ENCODE data around the gene EXOC4. TPM values are rescaled to one million over a fixed set of nuclear protein-coding genes. Genes with fewer than 3 reads are reported as not detected.

Gene EXOC4
- total RNA-seq, 1 donor from 2014 or later: 84.0 TPM

- no peak for TF ChIP-seq CTCF (IDR thresholded peaks at IDR 0.05; ENCODE audit: insufficient read depth, low read length, severe bottlenecking)
- Histone ChIP-seq H3K27me3 (ENCODE audit: control insufficient read depth, insufficient read depth, low read length) (no peaks in the 10 kb centered on the region), H3K36me3 (ENCODE audit: control insufficient read depth, insufficient read depth, low read length) (no peaks in the 10 kb centered on the region), H3K4me3 (ENCODE audit: low read depth, low read length) (no peak overlapping the region)
- DNase-seq (ENCODE audit: low read depth) (no peak), FAIRE-seq (no peak)
Measured at GRCh38 chr7:133536450-133536849, 283.6 kb downstream of the EXOC4 start.

- DNase-seq (ENCODE audit: low read depth) (no peak), FAIRE-seq (no peak)
- Histone ChIP-seq H3K36me3 (ENCODE audit: control insufficient read depth, insufficient read depth, low read length) (no peaks in the 10 kb centered on the region), H3K4me3 (ENCODE audit: low read depth, low read length) (no peak overlapping the region), H3K27me3 (ENCODE audit: control insufficient read depth, insufficient read depth, low read length) (no peaks in the 10 kb centered on the region)
- no peak for TF ChIP-seq CTCF (IDR thresholded peaks at IDR 0.05; ENCODE audit: insufficient read depth, low read length, severe bottlenecking)
Measured at GRCh38 chr7:133539016-133539415, 286.1 kb downstream of the EXOC4 start.

GRCh38 chr7:133540096-133540860 lies 287.4 kb downstream of the EXOC4 start:
- no peaks in the 10 kb centered on the region for H3K27me3 ChIP-seq (ENCODE audit: control insufficient read depth, insufficient read depth, low read length)
- TF ChIP-seq CTCF (IDR thresholded peaks at IDR 0.05; ENCODE audit: insufficient read depth, low read length, severe bottlenecking): no peak
- no peak for FAIRE-seq

GRCh38 chr7:133542209-133542780 lies 289.4 kb downstream of the EXOC4 start:
- FAIRE-seq: no peak
- Histone ChIP-seq H3K36me3 (ENCODE audit: control insufficient read depth, insufficient read depth, low read length) (no peaks in the 10 kb centered on the region), H3K27me3 (ENCODE audit: control insufficient read depth, insufficient read depth, low read length) (no peaks in the 10 kb centered on the region), H3K4me3 (ENCODE audit: low read depth, low read length) (no peak overlapping the region)
- no peak for DNase-seq (ENCODE audit: low read depth)
- TF ChIP-seq CTCF (IDR thresholded peaks at IDR 0.05; ENCODE audit: insufficient read depth, low read length, severe bottlenecking): no peak

More at GRCh38 chr7:133540096-133540860, 287.4 kb downstream of the EXOC4 start:
- no peak for DNase-seq (ENCODE audit: low read depth)
- Histone ChIP-seq H3K36me3 (ENCODE audit: control insufficient read depth, insufficient read depth, low read length) (no peaks in the 10 kb centered on the region), H3K4me3 (ENCODE audit: low read depth, low read length) (no peak overlapping the region)

- Histone ChIP-seq H3K4me3 (ENCODE audit: low read depth, low read length) (no peak overlapping the region), H3K27me3 (ENCODE audit: control insufficient read depth, insufficient read depth, low read length) (no peaks in the 10 kb centered on the region), H3K36me3 (ENCODE audit: control insufficient read depth, insufficient read depth, low read length) (no peaks in the 10 kb centered on the region)
- FAIRE-seq: no peak
- TF ChIP-seq CTCF (IDR thresholded peaks at IDR 0.05; ENCODE audit: insufficient read depth, low read length, severe bottlenecking): no peak
- DNase-seq (ENCODE audit: low read depth): no peak
Measured at GRCh38 chr7:133543657-133544056, 290.8 kb downstream of the EXOC4 start.
